HG02870 (cell line): ENCODE measurements around the gene WNT7B.

Source experiments
- ATAC-seq: cut with Tn5 transposase; IDR thresholded peaks from one replicate; pipeline ENCODE4 v1.9.1; 2021; ENCODE audit warnings: mild to moderate bottlenecking, moderate library complexity; ENCODE audit not compliant: unreplicated experiment

The WNT7B gene

DNA sequence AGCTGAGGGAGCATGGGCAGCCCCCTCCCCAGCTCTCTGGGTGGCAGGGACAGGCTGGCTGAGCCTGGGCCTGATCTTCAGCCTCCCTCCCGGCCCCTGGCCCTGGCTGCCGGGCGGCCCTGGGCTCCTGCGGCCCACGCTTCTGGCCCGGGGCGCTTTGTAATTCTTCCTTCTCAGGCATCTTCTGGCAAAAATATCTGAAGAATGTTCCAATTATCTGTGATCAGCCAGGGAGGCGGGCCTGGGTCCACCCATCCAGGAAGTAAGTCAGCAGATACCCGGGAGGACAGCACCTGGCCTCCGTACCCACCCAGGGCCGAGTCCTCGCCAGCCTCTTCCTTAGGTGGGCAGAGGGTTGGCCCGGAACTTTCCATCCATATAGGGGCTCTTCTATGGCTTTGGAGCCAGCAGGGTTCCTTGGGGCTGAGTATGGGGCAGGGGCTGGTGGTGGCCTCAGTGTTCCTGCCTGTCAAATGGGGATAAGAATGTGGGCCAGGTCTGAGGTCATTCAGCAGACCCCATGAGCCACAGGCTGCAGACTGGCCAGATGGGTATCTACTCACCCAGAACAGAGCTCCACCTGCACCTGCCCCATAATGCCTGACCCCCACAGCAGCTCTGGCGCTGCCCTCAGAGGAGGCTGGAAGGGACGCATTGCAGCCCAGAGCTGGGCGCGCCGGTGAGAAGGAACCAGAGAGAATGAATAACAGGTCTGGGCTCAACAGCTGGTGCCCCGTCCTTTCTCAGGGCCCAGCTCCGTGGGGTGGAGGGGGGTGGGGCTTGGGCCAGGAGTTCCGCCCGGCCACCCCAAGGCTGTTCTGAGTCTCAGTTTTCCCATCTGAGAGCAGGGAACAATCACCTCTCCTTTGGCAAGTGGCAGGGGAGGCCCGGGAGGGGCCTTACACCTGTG, 16.2 kb downstream of the WNT7B start:
- no peak for ATAC-seq

DNA sequence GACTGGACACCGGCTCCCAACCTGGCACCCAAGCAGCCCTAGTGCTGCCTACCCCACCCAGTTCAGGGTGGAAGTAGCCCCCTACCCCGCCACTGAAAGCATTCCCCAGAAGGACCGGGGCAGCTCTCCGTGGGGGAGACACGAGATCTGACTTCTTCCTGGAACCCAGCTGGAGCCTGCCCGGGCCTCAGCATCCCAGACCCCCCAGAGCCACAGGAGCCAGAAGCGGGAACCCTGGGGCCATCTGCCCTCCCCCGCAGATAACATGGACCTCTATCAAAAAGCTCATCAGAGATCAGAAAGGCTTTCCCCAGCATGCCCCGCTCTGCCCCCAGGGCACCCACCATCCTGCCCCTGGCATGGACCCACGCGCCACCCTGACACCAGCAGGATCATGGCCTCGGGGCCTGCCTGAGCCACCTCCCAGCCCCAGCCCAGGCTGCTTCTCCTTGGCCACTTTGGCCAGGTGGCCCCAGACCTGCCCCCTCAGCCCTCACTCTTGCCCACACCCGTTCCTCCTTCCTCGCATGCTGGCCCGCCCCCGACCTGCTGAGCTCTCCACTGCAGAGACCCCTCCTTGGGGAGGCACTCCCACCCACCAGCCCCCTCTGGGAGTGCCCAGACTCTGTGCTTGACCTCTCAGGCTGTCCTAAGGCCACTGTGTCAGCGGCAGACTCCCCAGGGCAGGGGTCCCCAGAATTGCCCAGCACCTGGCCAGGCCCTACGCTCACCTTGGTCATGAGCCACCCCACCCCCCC, 17.1 kb downstream of the WNT7B start:
- ATAC-seq = no peak

- no peak for ATAC-seq
Measured at GRCh38 chr22:45958971-45959370, 18.0 kb downstream of the WNT7B start.

DNA sequence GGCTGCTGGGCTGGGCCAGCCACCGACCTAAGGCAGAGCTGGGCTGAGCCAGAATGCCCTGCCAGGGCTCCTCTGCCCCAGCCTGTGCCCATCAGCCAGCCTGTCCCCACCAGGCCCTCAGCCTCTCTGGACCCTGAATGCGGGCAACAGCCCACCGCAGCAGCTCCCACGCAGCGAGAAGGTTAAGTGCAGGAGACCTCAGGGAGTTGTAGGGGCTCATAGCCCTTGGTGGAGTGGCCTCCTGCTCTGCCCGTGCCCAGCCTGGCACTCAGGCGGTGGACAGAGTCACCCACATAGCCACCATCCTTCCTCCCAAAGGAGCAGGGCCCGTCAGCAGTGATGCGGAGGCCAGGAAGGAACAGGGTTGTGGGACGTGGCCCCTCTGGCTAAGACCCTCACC, 19.1 kb downstream of the WNT7B start:
- ATAC-seq = no peak

DNA sequence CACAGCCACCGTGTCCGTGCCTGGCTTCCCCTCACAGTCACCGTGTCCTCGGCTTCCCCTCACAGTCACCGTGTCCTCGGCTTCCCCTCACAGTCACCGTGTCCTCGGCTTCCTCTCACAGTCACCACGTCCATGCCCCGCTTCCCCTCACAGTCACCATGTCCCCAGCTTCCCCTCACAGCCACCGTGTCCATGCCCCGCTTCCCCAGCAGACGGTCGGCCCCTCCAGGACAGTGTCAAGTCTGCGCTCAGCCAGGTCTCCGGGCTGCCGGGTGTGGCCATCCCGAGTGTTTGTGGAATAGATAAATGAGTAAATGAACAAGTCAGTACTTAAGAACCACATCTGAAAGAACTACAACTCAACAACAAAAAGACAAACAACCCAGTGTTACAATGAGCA, 23.8 kb downstream of the WNT7B start:
- no peak for ATAC-seq

GRCh38 chr22:45952553-45952952, 24.4 kb downstream of the WNT7B start:
- ATAC-seq = no peak

DNA sequence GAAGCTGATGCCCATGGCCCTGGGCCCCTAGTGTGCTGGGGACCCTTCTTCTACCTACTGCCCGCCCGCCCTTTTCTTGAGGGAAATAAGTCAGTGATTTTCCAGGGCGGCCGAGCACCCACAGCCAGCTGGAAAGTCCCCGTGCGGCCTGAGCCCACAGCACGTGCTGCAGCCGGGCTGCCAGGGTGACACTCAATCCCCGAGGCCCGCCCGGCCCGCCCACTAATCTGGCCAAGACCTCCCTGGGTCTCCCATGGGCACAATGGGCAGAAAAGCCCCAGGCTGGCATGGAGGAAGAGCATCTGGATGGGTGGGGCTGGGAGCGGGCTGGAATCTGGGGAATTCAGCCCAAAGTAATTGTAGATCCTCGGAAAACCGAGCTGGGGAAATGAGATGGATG, 24.8 kb downstream of the WNT7B start:
- no peak for ATAC-seq

- ATAC-seq = no peak
Measured at GRCh38 chr22:45949891-45950290, 27.1 kb downstream of the WNT7B start.

- no peak for ATAC-seq
Measured at GRCh38 chr22:45949258-45949870, 27.6 kb downstream of the WNT7B start.

DNA sequence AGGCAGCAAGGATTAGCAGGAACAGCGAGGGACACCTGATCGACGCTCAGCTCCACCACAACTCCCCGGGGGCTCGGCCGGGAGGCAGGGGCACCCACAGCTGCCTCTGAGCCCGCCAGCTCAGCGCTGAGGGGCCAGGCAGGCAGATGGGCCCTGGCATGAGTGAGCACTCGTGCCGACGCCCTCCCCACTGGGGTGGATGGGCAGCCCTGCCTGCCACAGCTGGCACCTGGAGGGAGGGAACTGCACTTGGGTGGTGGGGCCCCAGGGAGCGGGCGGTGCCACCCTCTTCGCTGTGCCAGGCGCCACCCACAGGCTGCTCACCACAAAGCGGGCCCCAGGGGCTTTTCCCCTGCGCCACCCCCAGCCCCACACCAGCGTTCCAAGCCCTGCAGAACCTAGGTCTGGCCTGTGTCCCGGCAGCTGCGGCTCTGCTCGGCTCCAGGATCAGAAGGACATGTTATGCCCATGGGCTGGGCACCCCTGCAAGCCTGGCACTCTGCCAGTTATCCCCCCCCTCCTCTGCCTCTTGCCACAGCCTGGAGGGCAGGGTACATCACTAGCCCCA, 28.8 kb downstream of the WNT7B start:
- ATAC-seq = no peak

- no peak for ATAC-seq
Measured at GRCh38 chr22:45946805-45947600, 30.0 kb downstream of the WNT7B start.

GRCh38 chr22:45945621-45946106, 31.3 kb downstream of the WNT7B start:
- ATAC-seq = no peak

- ATAC-seq = no peak
Measured at GRCh38 chr22:45942787-45943493, 34.0 kb downstream of the WNT7B start.

DNA sequence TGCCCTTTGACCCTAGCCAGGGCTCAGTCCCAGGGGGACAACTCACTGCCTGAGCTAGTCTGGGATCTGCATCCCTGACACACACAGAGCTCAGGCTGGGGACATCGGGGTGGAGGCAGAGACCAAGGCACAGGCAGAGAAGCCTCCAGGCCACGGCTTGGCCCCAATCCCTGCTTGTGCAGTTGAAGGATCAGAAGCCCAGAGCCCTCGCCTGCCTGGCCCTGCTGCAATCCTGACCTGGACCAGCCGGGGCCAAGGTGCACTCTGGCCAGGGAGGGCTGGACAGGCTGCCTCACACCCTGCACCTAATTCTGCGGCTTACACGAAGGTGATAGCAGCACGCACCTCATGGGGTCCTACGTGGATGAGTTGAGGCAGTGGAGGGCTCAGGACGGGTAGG, 34.6 kb downstream of the WNT7B start:
- no peak for ATAC-seq

DNA sequence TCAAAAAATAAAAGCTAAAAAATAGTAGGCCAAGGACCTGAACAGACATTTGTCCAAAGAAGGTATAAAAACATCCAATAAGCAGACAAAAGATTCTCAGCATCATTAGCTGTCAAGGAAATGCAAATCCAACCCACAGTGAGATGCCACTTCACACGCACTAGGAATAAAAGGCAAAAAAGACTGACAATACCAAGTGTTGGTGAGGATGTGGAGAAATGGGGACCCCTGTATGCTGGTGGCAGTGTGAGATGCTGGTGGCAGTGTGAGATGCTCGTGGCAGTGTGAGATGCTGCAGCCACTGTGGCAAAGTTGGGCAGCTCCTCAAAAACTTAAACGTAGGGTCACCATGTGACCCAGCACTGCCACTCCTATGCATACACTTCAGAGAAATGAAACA, 38.0 kb downstream of the WNT7B start:
- no peak for ATAC-seq

DNA sequence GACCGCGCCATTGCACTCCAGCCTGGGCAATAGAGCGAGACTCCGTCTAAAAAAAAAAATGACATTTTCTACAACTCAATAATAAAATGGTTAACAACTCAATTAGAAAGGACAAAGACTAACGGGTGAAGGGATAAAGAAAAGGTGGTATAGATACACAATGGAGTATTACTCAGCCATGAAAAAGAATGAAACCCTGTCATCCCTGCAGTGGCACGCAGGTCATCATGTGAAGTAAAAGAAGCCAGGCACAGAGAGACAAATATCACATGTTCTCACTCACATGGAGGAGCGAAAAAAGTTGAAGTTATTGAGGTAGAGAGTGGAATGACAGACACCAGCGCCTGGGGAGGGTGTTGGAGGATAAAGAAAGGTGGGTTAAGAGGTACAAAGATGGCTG, 39.0 kb downstream of the WNT7B start:
- no peak for ATAC-seq

DNA sequence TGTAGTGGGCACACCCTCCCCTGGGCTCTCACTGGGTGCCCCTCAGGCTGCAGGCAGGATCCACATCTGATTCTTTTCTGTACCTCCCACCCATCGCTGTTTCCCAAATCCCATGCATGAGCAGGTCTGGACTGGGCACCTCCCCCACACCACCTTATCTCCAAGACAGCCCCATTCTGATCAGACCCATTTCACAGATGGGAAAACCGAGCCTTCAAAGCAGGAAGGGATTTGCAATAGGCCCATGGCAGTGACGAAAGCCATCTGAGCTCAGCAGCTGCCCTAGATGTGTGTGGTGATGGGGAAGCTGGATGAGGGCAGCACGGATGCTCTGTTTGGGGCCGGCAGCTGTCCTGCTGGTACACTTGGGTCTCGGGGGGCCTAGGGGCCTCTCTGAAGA, 41.4 kb downstream of the WNT7B start:
- no peak for ATAC-seq

DNA sequence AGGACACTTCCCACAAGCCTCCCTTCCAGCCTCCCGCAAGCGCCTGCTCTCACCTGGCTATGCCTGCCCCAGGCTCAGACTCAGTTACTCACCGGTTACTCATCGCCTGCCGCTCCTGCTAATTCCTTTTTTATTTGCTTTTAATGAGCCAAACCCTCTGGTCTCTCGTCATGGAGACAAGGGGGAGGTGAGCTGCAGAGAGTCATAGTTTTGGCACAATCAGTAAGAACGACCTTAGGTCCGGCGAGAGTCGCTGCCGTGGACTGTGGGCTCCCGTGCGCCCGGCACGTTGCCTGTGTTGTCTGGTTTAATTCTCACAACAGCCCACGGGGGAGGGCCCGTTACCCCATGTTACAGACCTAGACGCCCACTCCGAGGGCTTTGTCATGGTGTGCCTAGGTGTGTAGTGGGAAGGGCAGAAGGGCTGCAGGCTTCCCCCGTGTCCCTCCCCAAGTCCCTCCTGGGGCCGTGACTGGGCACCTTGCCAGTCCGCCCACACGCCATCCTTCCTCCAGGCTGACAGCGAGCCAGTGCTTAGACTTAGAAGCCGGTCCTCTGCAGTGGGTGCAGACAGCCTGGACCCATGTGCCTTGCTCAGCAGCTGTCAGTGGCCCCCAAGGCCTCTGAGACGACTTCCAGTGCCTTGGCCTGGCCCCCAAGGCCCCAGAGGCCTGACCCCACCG, 42.2 kb downstream of the WNT7B start:
- no peak for ATAC-seq

GRCh38 chr22:45934168-45934564, 42.8 kb downstream of the WNT7B start:
- no peak for ATAC-seq
